Measurements from ENCODE around the gene QKI.

DNA sequence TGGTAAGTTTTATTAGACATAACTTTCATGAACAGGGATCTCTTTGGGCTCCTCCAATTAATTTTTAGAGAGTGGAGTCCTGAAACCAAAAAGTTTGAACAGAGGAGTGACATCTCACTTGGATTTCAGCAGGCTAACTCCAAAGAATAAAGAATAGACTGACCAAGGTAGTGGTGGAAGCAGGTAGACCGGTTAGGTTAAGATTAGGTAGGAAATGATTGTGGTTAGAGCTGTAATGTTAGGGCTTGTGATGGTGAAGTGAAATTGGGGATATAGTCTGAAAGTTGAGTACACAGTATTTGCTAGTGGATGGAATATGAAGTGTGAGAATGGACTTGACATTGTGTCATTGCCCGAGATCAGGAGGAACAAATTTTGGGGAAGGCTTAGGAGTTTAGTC, 27.8 kb downstream of the QKI start:
- TF ChIP-seq, protein P1, sequence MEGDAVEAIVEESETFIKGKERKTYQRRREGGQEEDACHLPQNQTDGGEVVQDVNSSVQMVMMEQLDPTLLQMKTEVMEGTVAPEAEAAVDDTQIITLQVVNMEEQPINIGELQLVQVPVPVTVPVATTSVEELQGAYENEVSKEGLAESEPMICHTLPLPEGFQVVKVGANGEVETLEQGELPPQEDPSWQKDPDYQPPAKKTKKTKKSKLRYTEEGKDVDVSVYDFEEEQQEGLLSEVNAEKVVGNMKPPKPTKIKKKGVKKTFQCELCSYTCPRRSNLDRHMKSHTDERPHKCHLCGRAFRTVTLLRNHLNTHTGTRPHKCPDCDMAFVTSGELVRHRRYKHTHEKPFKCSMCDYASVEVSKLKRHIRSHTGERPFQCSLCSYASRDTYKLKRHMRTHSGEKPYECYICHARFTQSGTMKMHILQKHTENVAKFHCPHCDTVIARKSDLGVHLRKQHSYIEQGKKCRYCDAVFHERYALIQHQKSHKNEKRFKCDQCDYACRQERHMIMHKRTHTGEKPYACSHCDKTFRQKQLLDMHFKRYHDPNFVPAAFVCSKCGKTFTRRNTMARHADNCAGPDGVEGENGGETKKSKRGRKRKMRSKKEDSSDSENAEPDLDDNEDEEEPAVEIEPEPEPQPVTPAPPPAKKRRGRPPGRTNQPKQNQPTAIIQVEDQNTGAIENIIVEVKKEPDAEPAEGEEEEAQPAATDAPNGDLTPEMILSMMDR (conservative IDR thresholded peaks at IDR 0.05), result no peak
- TF ChIP-seq EZH2 (IDR thresholded peaks at IDR 0.05; ENCODE audit: low read depth), result no peak

Data from PC-9 (cell line).